Measurements from ENCODE around the gene IQCN.

- no peak for TF ChIP-seq CTCF (conservative IDR thresholded peaks at IDR 0.05; ENCODE audit: low read length)
- no peak for TF ChIP-seq EZH2phosphoT487 (IDR thresholded peaks at IDR 0.05; ENCODE audit: borderline replicate concordance, low read depth, low read length)
Observed at GRCh38 chr19:18262917-18263316, 11.3 kb downstream of the IQCN start.
